ENCODE measurements around the gene TMEM181.

The TMEM181 gene

DNA sequence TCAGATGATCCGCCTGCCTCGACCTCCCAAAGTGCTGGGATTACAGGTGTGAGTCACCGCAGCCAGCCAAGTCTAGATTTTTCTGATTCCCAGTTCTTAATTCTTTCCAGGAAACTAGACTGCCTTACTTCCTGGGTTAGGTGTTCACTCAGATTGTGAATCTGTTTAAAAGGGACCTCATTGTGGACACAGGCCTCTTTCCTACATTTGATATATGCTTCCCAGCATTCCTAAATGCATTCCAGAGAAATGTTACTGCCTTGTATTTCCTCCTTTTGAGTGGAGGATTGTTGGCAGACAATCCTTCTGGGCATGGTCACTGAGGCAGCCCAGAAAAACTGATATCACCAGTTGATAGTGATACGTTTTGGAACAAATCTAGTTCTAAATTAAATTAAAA is 15.7 kb downstream of the TMEM181 start:
- H3K9me2 ChIP-seq (replicated peaks; ENCODE audit: insufficient read depth, low read length), result no peaks in the 10 kb centered on the region
- H3K27me3 ChIP-seq (ENCODE audit: low read length), result no peaks in the 10 kb centered on the region
- no peak overlapping the region for H3K9ac ChIP-seq (ENCODE audit: low read length)
- H3K27ac ChIP-seq (ENCODE audit: low read depth, low read length), result no peak overlapping the region
- no peaks in the 10 kb centered on the region for H3F3A ChIP-seq (ENCODE audit: insufficient read depth)
- no peaks in the 10 kb centered on the region for H3K36me3 ChIP-seq (ENCODE audit: low read length)
- H3K9me3 ChIP-seq (ENCODE audit: insufficient read depth, low read length), result no peaks in the 10 kb centered on the region
- no peak overlapping the region for H3K4me2 ChIP-seq (ENCODE audit: low read depth, low read length, poor library complexity, severe bottlenecking)
- H2AFZ ChIP-seq (ENCODE audit: low read depth, low read length, severe bottlenecking), result no peak overlapping the region
- H3K79me2 ChIP-seq (ENCODE audit: insufficient read depth, low read length), result peaks cover 13% of the 10 kb centered on the region
- H3K4me3 ChIP-seq (ENCODE audit: insufficient read depth, low read length, poor library complexity, severe bottlenecking), result no peak overlapping the region
- TF ChIP-seq, protein P1, sequence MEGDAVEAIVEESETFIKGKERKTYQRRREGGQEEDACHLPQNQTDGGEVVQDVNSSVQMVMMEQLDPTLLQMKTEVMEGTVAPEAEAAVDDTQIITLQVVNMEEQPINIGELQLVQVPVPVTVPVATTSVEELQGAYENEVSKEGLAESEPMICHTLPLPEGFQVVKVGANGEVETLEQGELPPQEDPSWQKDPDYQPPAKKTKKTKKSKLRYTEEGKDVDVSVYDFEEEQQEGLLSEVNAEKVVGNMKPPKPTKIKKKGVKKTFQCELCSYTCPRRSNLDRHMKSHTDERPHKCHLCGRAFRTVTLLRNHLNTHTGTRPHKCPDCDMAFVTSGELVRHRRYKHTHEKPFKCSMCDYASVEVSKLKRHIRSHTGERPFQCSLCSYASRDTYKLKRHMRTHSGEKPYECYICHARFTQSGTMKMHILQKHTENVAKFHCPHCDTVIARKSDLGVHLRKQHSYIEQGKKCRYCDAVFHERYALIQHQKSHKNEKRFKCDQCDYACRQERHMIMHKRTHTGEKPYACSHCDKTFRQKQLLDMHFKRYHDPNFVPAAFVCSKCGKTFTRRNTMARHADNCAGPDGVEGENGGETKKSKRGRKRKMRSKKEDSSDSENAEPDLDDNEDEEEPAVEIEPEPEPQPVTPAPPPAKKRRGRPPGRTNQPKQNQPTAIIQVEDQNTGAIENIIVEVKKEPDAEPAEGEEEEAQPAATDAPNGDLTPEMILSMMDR (IDR thresholded peaks at IDR 0.05; ENCODE audit: insufficient read depth, low read length, poor library complexity, severe bottlenecking), result no peak
- no peaks in the 10 kb centered on the region for H4K20me1 ChIP-seq (ENCODE audit: low read depth, low read length)

DNA sequence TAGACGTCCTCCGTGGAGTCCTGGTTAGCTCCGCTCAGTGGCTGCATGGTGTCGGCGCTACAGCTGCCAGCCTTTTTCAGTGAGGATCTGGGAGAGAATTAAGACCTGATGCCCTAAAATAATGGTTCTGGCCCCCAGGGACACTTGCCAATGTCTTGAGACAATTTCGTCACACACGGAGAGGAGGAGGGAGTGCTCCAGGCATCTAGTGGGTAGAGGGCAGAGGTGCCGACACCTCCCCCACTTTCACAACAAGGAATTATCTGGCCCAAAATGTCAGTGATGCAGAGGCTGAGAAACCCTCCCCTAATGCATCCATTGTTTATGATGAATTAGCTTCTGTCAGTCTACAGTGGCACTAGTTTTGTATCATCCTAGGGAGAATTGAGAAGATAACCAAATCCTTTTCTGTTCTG is 24.4 kb downstream of the TMEM181 start:
- TF ChIP-seq, protein P1 (IDR thresholded peaks at IDR 0.05; ENCODE audit: insufficient read depth, low read length, poor library complexity, severe bottlenecking), result no peak
- no peak for TF ChIP-seq EZH2phosphoT487 (conservative IDR thresholded peaks at IDR 0.05; ENCODE audit: low read length)
- Histone ChIP-seq H3K4me2 (ENCODE audit: low read depth, low read length, poor library complexity, severe bottlenecking) (no peak overlapping the region), H3K27ac (ENCODE audit: low read depth, low read length) (no peak overlapping the region), H4K20me1 (ENCODE audit: low read depth, low read length) (no peaks in the 10 kb centered on the region), H3K79me2 (ENCODE audit: insufficient read depth, low read length) (peaks cover 4% of the 10 kb centered on the region), H3K27me3 (ENCODE audit: low read length) (no peaks in the 10 kb centered on the region), H3K36me3 (ENCODE audit: low read length) (0 out of 2 replicates have a peak, but pooled peaks cover 4% of the 10 kb centered on the region), H3K9me3 (ENCODE audit: insufficient read depth, low read length) (no peaks in the 10 kb centered on the region), H2AFZ (ENCODE audit: low read depth, low read length, severe bottlenecking) (no peak overlapping the region), H3K9ac (ENCODE audit: low read length) (no peak overlapping the region), H3F3A (ENCODE audit: insufficient read depth) (no peaks in the 10 kb centered on the region), H3K9me2 (replicated peaks; ENCODE audit: insufficient read depth, low read length) (no peaks in the 10 kb centered on the region), H3K4me3 (ENCODE audit: insufficient read depth, low read length, poor library complexity, severe bottlenecking) (no peak overlapping the region)

DNA sequence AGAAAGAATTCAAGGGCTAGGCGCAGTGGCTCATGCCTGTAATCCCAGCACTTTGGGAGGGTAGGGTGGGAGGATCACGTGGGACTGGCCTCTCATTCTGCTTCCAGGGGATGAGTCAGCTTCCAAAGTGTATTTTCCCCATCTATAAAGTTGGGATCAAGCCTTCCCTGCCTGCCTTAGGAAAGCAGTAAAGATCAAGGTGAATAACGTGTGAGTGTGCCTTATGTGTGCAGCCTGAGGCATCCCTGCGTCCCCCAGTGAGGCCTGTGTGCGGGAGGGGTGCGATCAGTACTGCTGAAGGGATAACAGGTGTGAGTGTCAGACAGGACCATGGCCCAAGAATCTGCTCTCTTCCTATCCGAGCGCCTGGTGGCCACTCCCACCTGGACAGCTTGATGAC is 26.8 kb downstream of the TMEM181 start:
- Histone ChIP-seq H3K27me3 (ENCODE audit: low read length) (no peaks in the 10 kb centered on the region), H3K9me3 (ENCODE audit: insufficient read depth, low read length) (no peaks in the 10 kb centered on the region), H4K20me1 (ENCODE audit: low read depth, low read length) (no peaks in the 10 kb centered on the region), H3K27ac (ENCODE audit: low read depth, low read length) (no peak overlapping the region), H3F3A (ENCODE audit: insufficient read depth) (no peaks in the 10 kb centered on the region), H2AFZ (ENCODE audit: low read depth, low read length, severe bottlenecking) (no peak overlapping the region), H3K4me2 (ENCODE audit: low read depth, low read length, poor library complexity, severe bottlenecking) (no peak overlapping the region), H3K9ac (ENCODE audit: low read length) (no peak overlapping the region), H3K36me3 (ENCODE audit: low read length) (0 out of 2 replicates have a peak, but pooled peaks cover 4% of the 10 kb centered on the region), H3K79me2 (ENCODE audit: insufficient read depth, low read length) (no peaks in the 10 kb centered on the region; the same call in 1 of the 2 replicates), H3K4me3 (ENCODE audit: insufficient read depth, low read length, poor library complexity, severe bottlenecking) (no peak overlapping the region), H3K9me2 (replicated peaks; ENCODE audit: insufficient read depth, low read length) (no peaks in the 10 kb centered on the region)
- TF ChIP-seq, protein P1 (IDR thresholded peaks at IDR 0.05; ENCODE audit: insufficient read depth, low read length, poor library complexity, severe bottlenecking), result no peak
- no peak for TF ChIP-seq EZH2phosphoT487 (conservative IDR thresholded peaks at IDR 0.05; ENCODE audit: low read length)

Measured in SU-DHL-6 (cell line).